Suppressor macrophage (primary cell): ENCODE measurements around the gene MED12L.
"Not testable (repeated sequence)": the region's sequence is repeated elsewhere in the genome, so short reads cannot be mapped to it uniquely, and the experiment has no call there.

Source experiments
- DNase-seq, 4 experiments: peaks; one replicate each; pipeline ENCODE4 v3.0.0-alpha.2; 2020 to 2022

Gene MED12L

GRCh38 chr3:151383956-151384355 lies 298.5 kb downstream of the MED12L start:
- no peak for DNase-seq

GRCh38 chr3:151384741-151385174 lies 299.3 kb downstream of the MED12L start, which contains the start of gene P2RY12:
Gene P2RY12 (minus strand): TSS chr3:151384753. CDS start chr3:151338845, 45,908 bp downstream.
- DNase-seq, result peak; percentile 42 to 90 (median 68)

GRCh38 chr3:151386056-151386455 lies 300.6 kb downstream of the MED12L start:
- no peak for DNase-seq

GRCh38 chr3:151387432-151387831 lies 302.0 kb downstream of the MED12L start:
- DNase-seq, result peak in 3 of 4 experiments; percentile 25 to 50 (median 46)

- DNase-seq, result peak; percentile 9 to 53 (median 44)
Observed at GRCh38 chr3:151387842-151388241, 302.4 kb downstream of the MED12L start.

- DNase-seq, result peak in 3 of 4 experiments; percentile 17 to 70 (median 64)
Observed at GRCh38 chr3:151391720-151392119, 306.3 kb downstream of the MED12L start.

- DNase-seq, result not testable (repeated sequence)
Observed at GRCh38 chr3:151392191-151392590, 306.7 kb downstream of the MED12L start.

GRCh38 chr3:151393146-151393830 lies 307.8 kb downstream of the MED12L start:
- peak in 1 of 4 experiments; percentile 11 for DNase-seq

- DNase-seq, result no peak
Observed at GRCh38 chr3:151393941-151394340, 308.5 kb downstream of the MED12L start.

GRCh38 chr3:151394611-151395010 lies 309.1 kb downstream of the MED12L start:
- no peak for DNase-seq

- DNase-seq, result peak; percentile 67 to 93 (median 78)
Observed at GRCh38 chr3:151395806-151396205, 310.3 kb downstream of the MED12L start.

GRCh38 chr3:151398895-151399294 lies 313.4 kb downstream of the MED12L start:
- no peak for DNase-seq

GRCh38 chr3:151400341-151400740 lies 314.9 kb downstream of the MED12L start:
- DNase-seq, result no peak

- DNase-seq, result no peak
Observed at GRCh38 chr3:151402349-151402748, 316.9 kb downstream of the MED12L start.

GRCh38 chr3:151403246-151403645 lies 317.8 kb downstream of the MED12L start:
- peak in 1 of 4 experiments; percentile 25 for DNase-seq

GRCh38 chr3:151404316-151404715 lies 318.9 kb downstream of the MED12L start:
- peak in 2 of 4 experiments; percentile 42 to 57 for DNase-seq

GRCh38 chr3:151407928-151408327 lies 322.5 kb downstream of the MED12L start:
- DNase-seq, result no peak

GRCh38 chr3:151410891-151411559 lies 325.6 kb downstream of the MED12L start:
- DNase-seq, result no peak

GRCh38 chr3:151412989-151413388 lies 327.5 kb downstream of the MED12L start:
- peak in 1 of 4 experiments; percentile 22 for DNase-seq

GRCh38 chr3:151415289-151415688 lies 329.8 kb downstream of the MED12L start:
- no peak for DNase-seq

GRCh38 chr3:151419806-151420205 lies 334.3 kb downstream of the MED12L start:
- no peak for DNase-seq

GRCh38 chr3:151421938-151422337 lies 336.5 kb downstream of the MED12L start:
- DNase-seq, result peak; percentile 18 to 56 (median 37)

GRCh38 chr3:151423091-151423490 lies 337.6 kb downstream of the MED12L start:
- no peak for DNase-seq
